ENCODE data around the gene LY6G6C.

The LY6G6C gene

DNA sequence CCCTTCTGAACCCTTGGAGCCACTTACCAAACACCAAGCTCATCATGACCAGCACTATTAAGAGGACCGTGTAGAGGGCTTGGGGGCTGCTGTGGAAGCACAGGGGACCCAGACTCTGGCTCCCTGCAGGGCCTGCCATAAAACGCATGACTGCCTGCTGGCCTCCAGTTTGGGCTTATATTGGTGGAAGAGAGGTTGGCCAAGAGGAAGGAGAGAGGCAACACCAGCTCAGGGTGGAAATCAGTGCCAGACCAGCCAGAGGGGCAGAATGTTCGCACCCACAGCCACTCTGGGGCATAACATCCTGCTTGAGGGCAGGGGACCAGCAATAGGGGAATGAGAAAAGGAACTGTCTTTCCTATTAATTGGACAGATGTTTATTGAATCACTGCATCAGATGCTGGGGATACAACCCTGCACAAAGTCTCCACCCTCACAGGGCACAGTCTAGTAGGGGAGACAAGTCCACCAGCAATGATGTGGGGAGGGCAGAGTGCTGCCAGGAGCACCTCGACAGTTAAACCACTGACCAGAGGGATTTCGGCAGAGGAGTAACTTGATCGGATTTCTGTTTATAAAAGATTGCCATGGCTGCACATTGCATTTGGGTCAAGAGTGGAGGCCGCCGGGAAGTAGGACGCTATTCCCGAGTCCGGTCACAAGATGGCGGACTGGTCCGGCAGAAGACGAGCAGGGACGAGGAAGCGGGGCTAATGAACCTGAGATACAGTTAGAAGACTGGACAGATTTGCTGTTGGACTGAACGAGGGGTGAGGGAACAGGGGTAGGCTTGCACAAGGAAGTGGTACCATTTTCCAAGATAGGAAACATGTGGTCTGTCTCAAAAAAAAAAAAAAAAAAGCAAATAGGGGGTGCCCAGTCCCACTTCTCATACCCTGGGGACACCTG lies 41.1 kb downstream of the LY6G6C start, which contains the start of gene LY6G5C:
LY6G5C (minus strand) TSS at position 842 of the 909 bp plus-strand sequence; CDS start at position 148, 694 bp downstream.
- peak; percentile 38 for DNase-seq (ENCODE audit: low read depth)

DNA sequence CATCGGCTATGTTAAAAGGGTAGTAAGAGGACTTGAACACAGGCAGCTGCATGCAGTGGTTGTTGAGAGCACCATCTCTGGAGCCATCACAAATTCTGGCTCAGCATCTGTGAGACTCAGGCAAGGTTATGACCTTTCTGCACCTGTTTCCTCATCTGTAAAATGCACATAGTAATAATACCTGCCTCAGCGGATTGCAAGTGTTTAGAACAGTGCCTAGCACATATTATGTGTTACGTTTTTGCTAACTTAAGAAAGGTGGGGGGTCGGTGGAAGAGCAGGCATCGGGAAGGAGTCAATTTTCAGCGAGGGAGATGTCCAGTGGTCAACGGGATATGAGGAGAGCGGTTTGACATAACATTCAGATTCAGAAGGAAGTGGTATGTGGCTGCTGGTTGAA lies 43.6 kb downstream of the LY6G6C start:
- DNase-seq (ENCODE audit: low read depth) = no peak

DNA sequence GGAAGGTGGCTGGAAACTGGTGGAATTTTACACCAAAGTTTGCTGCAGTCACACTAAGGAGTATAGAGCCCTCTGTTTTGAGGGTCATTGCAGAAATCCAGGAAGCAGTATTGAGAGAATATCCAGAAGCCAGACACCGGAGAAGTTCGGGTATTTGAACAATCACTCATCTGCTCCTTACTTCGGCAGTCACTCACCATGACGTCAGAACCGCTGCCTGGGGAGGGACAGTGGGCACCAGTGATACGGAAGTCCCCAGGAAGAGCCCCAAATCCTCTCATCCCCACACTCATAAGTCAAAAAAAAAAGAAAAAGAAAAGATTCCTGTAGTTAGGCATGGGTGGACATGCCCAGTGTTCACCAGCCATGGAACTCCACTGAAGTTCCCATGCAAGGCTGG lies 44.6 kb downstream of the LY6G6C start:
- no peak for DNase-seq (ENCODE audit: low read depth)

DNA sequence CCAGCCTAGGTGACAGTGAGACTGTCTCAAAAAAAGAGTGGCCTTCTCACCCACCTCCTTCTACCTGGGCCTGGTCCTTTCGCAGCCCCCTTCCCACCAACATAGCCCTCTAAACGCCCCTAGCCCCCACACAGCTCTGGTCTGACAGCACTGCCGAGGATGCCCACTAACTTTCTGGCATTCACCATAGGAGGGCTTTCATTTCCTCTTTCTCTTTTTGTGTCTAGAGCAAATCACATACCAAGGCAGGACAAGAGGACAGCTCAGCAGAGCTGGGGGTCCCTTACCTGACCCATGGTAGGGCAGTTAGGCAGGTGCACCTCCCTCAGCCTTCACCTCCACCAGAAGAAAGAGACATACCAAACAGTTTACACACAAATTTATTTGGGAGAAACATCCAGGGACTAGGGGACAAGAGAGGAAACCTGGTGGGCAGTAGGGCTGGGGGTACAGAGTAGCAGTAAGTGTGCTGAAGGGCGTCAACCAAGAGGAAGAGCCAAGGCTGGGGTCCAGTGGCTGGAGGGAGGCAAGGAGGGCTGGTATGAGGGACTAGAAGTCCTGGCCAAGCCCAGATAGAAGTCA lies 45.1 kb downstream of the LY6G6C start:
- no peak for DNase-seq (ENCODE audit: low read depth)

DNA sequence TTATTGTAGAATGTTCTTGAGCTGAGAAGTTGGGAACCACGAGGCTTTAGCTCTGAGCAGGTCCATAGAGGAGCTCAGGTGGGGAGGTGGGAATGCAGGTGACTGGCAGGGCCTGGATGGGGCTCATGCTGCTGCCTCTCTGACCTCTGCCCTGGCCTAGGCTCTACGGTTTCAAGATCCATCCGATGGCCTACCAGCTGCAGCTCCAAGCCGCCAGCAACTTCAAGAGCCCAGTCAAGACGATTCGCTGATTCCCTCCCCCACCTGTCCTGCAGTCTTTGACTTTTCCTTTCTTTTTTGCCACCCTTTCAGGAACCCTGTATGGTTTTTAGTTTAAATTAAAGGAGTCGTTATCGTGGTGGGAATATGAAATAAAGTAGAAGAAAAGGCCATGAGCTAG lies 51.9 kb downstream of the LY6G6C start, which contains the start of gene LY6G5B:
LY6G5B (plus strand) TSS at position 301 of the 400 bp plus-strand sequence. CDS start 975 bp downstream, outside the sequence.
- no peak for DNase-seq (ENCODE audit: low read depth)

Measured in activated T-helper 1 cell treated with Interleukin-2 at 50 U/mL for 16 hours (primary cell).